Tibial nerve (tissue), 4 donors: ENCODE results near the gene FBXL7. TPM values are rescaled to one million over a fixed set of nuclear protein-coding genes. Genes with fewer than 3 reads are reported as not detected.

Experiments used
- DNase-seq, 2 donors: peaks; one replicate each; pipeline ENCODE4 v3.0.0-alpha.2; 2019; ENCODE audit warnings: low spot score in 2 of 2
- H3K27ac ChIP-seq, 4 donors: fragments of 200-600 bp; sonication (generic) in 3 of 4; one replicate each; pipeline ENCODE4 v1.5.1; 2017 to 2019; ENCODE audit warnings: mild to moderate bottlenecking in 1 of 4
- H3K27me3 ChIP-seq, 2 donors: fragments of 200-600 bp; sonication (generic) in 1 of 2; one replicate each; pipeline versions ENCODE4 v1.5.1 to v1.6.0; 2017 to 2019
- H3K36me3 ChIP-seq, 3 donors: fragments of 200-600 bp; sonication (generic); one replicate each; pipeline ENCODE4 v1.5.1; 2018 to 2019
- H3K4me1 ChIP-seq, 4 donors: fragments of 200-600 bp; sonication (generic) in 3 of 4; one replicate each; pipeline ENCODE4 v1.5.1; 2017 to 2019
- H3K4me3 ChIP-seq, 4 donors: fragments of 200-600 bp; sonication (generic) in 3 of 4; one replicate each; pipeline ENCODE4 v1.5.1; 2017 to 2019; ENCODE audit warnings: mild to moderate bottlenecking in 1 of 4, moderate library complexity in 1 of 4
- H3K9me3 ChIP-seq, 4 donors: fragments of 200-600 bp; sonication (generic) in 3 of 4; one replicate each; pipeline ENCODE4 v1.5.1; 2017 to 2019
- CTCF ChIP-seq, 5 experiments: fragments of 200-600 bp in 3 of 5; fragments of 450-650 bp in 2 of 5; sonication (generic) in 3 of 5; IDR thresholded peaks; one replicate each; pipeline ENCODE4 v1.5.1; 2016 to 2019; ENCODE audit warnings: antibody characterized with exemption in 5 of 5, mild to moderate bottlenecking in 3 of 5, moderate library complexity in 2 of 5
- EP300 ChIP-seq, 2 donors: sonication (generic); formaldehyde crosslinking; IDR thresholded peaks; one replicate each; pipeline ENCODE4 v1.6.1; 2017; ENCODE audit warnings: antibody characterized with exemption in 2 of 2, mild to moderate bottlenecking in 1 of 2
- POLR2A ChIP-seq, 2 donors: fragments of 450-650 bp; IDR thresholded peaks; one replicate each; pipeline ENCODE4 v1.6.1; 2017; ENCODE audit warnings: antibody characterized with exemption in 2 of 2, mild to moderate bottlenecking in 2 of 2, moderate library complexity in 2 of 2
- WGBS, 2 donors: methylation state at CpG; one replicate each; pipeline ENCODE4 v1.1.5; 2018; 5-methylcytosine and 5-hydroxymethylcytosine counted together
- total RNA-seq, 4 donors: library from RNA; depleted of rRNA; stranded (reverse); fragments of >200 nt; gene quantifications; one replicate each; pipeline ENCODE4 v1.1.0, GENCODE V29; 2016

FBXL7 gene
- total RNA-seq, 4 donors from 2014 or later = 33.6 to 54.5 (median 40.9) TPM

GRCh38 chr5:15694696-15695214 is 194.8 kb downstream of the FBXL7 start:
- Histone ChIP-seq H3K4me3 (no peak overlapping the region), H3K4me1 (peaks cover 0 to 41% (median 14%) of the 10 kb centered on the region in 4 donors), H3K27me3 (no peaks in the 10 kb centered on the region), H3K27ac (peak overlapping the region in 2 of 4 donors; percentile 36 to 60), H3K9me3 (no peaks in the 10 kb centered on the region), H3K36me3 (no peaks in the 10 kb centered on the region)
- DNase-seq = no peak
- TF ChIP-seq POLR2A (IDR thresholded peaks at IDR 0.05) (no peak), EP300 (IDR thresholded peaks at IDR 0.05) (no peak), CTCF (IDR thresholded peaks at IDR 0.05) (no peak)
- WGBS, 2 donors = 26 to 29% methylated on average over 2 of the region's 2 CpGs

GRCh38 chr5:15695215-15695731 is 195.3 kb downstream of the FBXL7 start:
- Histone ChIP-seq H3K36me3 (no peaks in the 10 kb centered on the region), H3K9me3 (no peaks in the 10 kb centered on the region), H3K4me3 (no peak overlapping the region), H3K27me3 (no peaks in the 10 kb centered on the region), H3K27ac (peak overlapping the region in 2 of 4 donors; percentile 36 to 60), H3K4me1 (peaks cover 0 to 46% (median 12%) of the 10 kb centered on the region in 4 donors)
- DNase-seq = no peak
- 26 to 34% methylated on average over 4 of the region's 4 CpGs for WGBS, 2 donors
- TF ChIP-seq CTCF (IDR thresholded peaks at IDR 0.05) = no peak
- no peak for TF ChIP-seq EP300 (IDR thresholded peaks at IDR 0.05)
- no peak for TF ChIP-seq POLR2A (IDR thresholded peaks at IDR 0.05)

- H3K27ac ChIP-seq = no peak overlapping the region
- WGBS, 2 donors = 53 to 80% methylated on average over 2 of the region's 2 CpGs
- TF ChIP-seq POLR2A (IDR thresholded peaks at IDR 0.05) = no peak
- TF ChIP-seq CTCF (IDR thresholded peaks at IDR 0.05) = no peak
- no peak for TF ChIP-seq EP300 (IDR thresholded peaks at IDR 0.05)
These were observed 200.4 kb downstream of the FBXL7 start for GRCh38 chr5:15700373-15700772.

GRCh38 chr5:15702102-15702501 is 202.1 kb downstream of the FBXL7 start:
- no peaks in the 10 kb centered on the region for H3K27me3 ChIP-seq
- 93 to 95% methylated on average over 9 of the region's 9 CpGs for WGBS, 2 donors
- H3K9me3 ChIP-seq = no peaks in the 10 kb centered on the region
- no peaks in the 10 kb centered on the region for H3K36me3 ChIP-seq
- H3K27ac ChIP-seq = no peak overlapping the region
- peaks cover 0 to 24% (median 0%) of the 10 kb centered on the region in 4 donors for H3K4me1 ChIP-seq
- DNase-seq = no peak
- TF ChIP-seq CTCF (IDR thresholded peaks at IDR 0.05) = no peak
- no peak for TF ChIP-seq EP300 (IDR thresholded peaks at IDR 0.05)
- no peak for TF ChIP-seq POLR2A (IDR thresholded peaks at IDR 0.05)
- no peak overlapping the region for H3K4me3 ChIP-seq

More at GRCh38 chr5:15700373-15700772, 200.4 kb downstream of the FBXL7 start:
- DNase-seq = no peak
- no peaks in the 10 kb centered on the region for H3K9me3 ChIP-seq
- H3K4me1 ChIP-seq = peaks cover 0 to 31% (median 1%) of the 10 kb centered on the region in 4 donors
- no peaks in the 10 kb centered on the region for H3K27me3 ChIP-seq
- no peak overlapping the region for H3K4me3 ChIP-seq
- H3K36me3 ChIP-seq = no peaks in the 10 kb centered on the region

- DNase-seq = no peak
- Histone ChIP-seq H3K4me3 (no peak overlapping the region), H3K9me3 (no peaks in the 10 kb centered on the region), H3K4me1 (peaks cover 0 to 38% (median 4%) of the 10 kb centered on the region in 4 donors), H3K27me3 (no peaks in the 10 kb centered on the region), H3K36me3 (no peaks in the 10 kb centered on the region), H3K27ac (no peak overlapping the region)
- WGBS, 2 donors = 68 to 69% methylated on average over 3 of the region's 3 CpGs
- TF ChIP-seq EP300 (IDR thresholded peaks at IDR 0.05) = no peak
- no peak for TF ChIP-seq CTCF (IDR thresholded peaks at IDR 0.05)
- TF ChIP-seq POLR2A (IDR thresholded peaks at IDR 0.05) = no peak
These were observed 203.9 kb downstream of the FBXL7 start for GRCh38 chr5:15703901-15704300.
